Activated CD8-positive, alpha-beta memory T cell treated with anti-CD3 and anti-CD28 coated beads for 1 hour (primary cell): ENCODE results near the gene ASCC1.
"Not testable (repeated sequence)": the region's sequence is repeated elsewhere in the genome, so short reads cannot be mapped to it uniquely, and the experiment has no call there.

ENCODE experiments used
- DNase-seq, 2 donors: peaks; one replicate each; pipeline ENCODE4 v3.0.0-alpha.2; 2020; ENCODE audit warnings: low read depth in 1 of 2; ENCODE audit errors: extremely low read depth in 1 of 2

The ASCC1 gene

DNA sequence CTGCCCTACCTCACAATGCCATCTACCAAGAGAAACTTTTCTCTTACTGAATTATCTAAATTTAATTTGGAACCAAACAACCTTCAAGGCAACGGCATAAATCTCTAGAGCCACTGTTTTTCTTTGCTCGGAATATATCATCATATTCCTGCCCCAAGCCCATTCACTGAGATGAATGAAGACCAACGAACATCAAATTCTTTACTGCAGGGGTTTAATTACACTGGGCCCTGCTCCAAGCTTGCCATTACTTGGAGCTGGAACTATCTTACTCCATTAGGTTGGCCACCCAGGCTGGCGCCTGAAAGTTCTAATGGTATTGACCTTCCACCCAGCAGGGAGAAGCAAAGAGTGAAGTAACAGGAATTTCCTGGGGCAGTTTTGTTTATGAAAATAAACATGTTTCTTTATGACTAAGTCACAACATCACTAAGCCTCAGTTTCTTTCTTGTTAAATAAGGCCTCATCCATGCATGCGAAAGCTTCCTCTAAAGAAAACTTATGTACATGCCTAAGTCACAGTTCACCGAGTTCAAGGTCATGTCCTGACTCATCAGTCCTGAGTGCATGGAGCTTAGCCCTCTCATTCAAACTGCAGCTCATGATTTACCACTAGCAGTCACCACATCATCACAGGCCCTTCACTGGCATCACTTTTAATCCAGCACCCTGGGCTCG is 42.3 kb downstream of the ASCC1 start:
- no peak for DNase-seq

GRCh38 chr10:72173262-72173618 is 42.8 kb downstream of the ASCC1 start:
- no peak for DNase-seq

DNA sequence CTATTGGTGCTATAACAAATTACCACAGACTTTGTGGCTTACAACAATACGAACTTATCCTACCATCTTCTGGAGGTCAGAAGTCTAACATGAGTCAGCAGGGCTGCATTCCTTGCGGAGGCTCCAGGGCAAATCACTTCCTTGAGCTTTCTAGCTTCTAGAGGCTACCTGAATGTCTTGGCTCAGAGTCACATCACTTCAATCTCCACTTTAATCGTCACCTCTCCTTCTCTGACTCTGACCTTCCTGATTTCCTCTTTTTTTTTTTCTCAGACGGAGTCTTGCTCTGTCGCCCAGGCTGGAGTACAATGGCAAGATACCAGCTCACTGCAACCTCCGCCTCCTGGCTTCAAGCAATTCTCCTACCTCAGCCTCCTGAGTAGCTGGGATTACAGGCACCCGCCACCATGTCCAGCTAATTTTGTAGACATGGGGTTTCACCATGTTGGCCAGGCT is 44.9 kb downstream of the ASCC1 start:
- DNase-seq, result no peak

- DNase-seq, result no peak
Observed at GRCh38 chr10:72170733-72171132, 45.3 kb downstream of the ASCC1 start.

DNA sequence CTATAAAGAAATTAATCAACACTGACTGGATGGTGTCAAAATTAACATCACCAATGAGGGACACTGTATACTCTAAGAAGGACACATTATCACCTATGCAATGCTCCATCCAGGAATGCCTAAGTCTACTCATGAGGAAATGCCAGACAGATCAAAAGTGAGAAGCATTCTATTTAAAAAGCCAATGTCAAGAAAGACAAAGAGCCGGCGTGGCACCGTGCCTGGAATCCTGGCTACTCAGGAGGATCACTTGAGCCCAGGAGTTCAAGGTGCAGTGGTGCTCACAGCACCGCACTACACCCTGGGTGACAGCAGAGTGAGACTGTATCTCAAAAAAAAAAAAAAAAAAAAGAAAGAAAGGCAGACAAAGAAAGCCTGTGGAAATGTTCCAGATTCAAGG is 45.8 kb downstream of the ASCC1 start:
- DNase-seq, result no peak

- no peak for DNase-seq
Observed at GRCh38 chr10:72167118-72167517, 49.0 kb downstream of the ASCC1 start.

DNA sequence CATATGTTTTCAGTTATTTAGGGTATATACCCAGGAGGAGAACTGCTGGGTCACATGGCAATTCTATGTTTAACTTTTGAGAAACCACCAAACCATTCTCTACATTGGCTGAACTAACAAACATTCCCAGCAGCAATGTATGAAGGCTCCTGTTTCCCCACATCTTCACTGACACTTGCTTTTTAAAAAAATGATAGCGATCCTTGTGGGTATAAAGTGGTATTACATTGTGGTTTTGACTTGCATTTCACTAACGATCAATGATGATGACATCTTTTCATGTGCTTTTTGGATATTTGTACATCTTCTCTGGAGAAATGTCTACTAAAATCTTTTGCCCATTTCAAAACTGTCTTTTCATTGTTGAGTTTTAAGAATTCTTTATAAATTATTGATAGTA is 51.5 kb downstream of the ASCC1 start:
- no peak for DNase-seq

- DNase-seq, result no peak
Observed at GRCh38 chr10:72162978-72163377, 53.1 kb downstream of the ASCC1 start.

- DNase-seq, result no peak
Observed at GRCh38 chr10:72158176-72158575, 57.9 kb downstream of the ASCC1 start.

- no peak for DNase-seq
Observed at GRCh38 chr10:72156223-72156622, 59.9 kb downstream of the ASCC1 start.

GRCh38 chr10:72152286-72152685 is 63.8 kb downstream of the ASCC1 start:
- no peak for DNase-seq

GRCh38 chr10:72150746-72151478 is 65.2 kb downstream of the ASCC1 start:
- not testable (repeated sequence) for DNase-seq

- DNase-seq, result not testable (repeated sequence)
Observed at GRCh38 chr10:72147324-72147584, 68.8 kb downstream of the ASCC1 start.

- DNase-seq, result no peak
Observed at GRCh38 chr10:72146559-72147323, 69.3 kb downstream of the ASCC1 start.

GRCh38 chr10:72146071-72146470 is 70.0 kb downstream of the ASCC1 start:
- DNase-seq, result no peak

DNA sequence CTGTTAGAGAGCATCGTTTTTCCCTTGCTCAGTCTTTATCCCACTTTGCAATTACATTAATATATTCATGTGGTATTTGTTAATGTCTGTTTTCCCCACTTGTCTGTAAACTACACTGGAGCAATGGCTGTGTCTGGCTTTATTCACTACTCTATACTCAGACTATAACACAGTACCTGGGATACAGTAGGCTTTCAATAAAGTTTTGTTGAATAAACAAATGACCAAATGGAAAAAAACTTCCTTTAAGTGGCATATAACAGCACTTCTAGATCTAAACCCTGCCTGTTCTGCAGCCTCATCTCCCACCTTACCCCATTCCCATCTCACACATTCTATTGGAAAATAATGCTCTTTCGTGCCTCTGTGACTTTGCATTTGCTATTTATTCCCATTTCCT is 70.4 kb downstream of the ASCC1 start:
- no peak for DNase-seq

GRCh38 chr10:72140850-72141249 is 75.2 kb downstream of the ASCC1 start:
- no peak for DNase-seq

- DNase-seq, result no peak
Observed at GRCh38 chr10:72140174-72140573, 75.9 kb downstream of the ASCC1 start.

- DNase-seq, result no peak
Observed at GRCh38 chr10:72137583-72137982, 78.5 kb downstream of the ASCC1 start.

DNA sequence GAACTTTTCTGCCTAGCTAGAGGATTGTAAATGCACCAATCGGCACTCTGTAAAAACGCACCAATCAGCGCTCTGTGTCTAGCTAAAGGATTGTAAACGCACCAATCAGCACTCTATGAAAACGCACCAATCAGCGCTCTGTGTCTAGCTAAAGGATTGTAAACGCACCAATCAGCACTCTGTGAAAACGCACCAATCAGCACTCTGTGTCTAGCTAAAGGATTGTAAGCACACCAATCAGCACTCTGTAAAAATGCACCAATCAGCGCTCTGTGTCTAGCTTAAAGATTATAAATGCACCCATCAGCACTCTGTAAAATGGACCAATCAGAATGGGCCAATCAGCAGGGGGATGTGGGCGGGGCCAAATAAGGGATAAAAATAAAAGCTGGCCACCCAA is 79.9 kb downstream of the ASCC1 start:
- not testable (repeated sequence) for DNase-seq

GRCh38 chr10:72134785-72135767 is 81.0 kb downstream of the ASCC1 start:
- no peak for DNase-seq
